Left ventricle myocardium inferior (tissue), 1 donor: ENCODE measurements around the gene APCDD1. TPM values are rescaled to one million over a fixed set of nuclear protein-coding genes. Genes with fewer than 3 reads are reported as not detected.

Experiments
- DNase-seq: peaks from one replicate; pipeline ENCODE4 v3.0.0-alpha.2; 2020
- H3K27ac ChIP-seq: fragments of 200-600 bp; replicated peaks from 2 replicates; pipeline ENCODE4 v1.8.0; 2021
- H3K27me3 ChIP-seq: fragments of 200-600 bp; 2 replicates; pipeline ENCODE4 v1.8.0; 2021; ENCODE audit warnings: low read depth
- H3K36me3 ChIP-seq: fragments of 200-600 bp; 2 replicates; pipeline ENCODE4 v1.8.0; 2021
- H3K4me1 ChIP-seq: fragments of 200-600 bp; 2 replicates; pipeline ENCODE4 v1.8.0; 2021
- H3K4me3 ChIP-seq: fragments of 200-600 bp; 2 replicates; pipeline ENCODE4 v1.8.0; 2021; ENCODE audit warnings: mild to moderate bottlenecking, moderate library complexity
- H3K9me3 ChIP-seq: fragments of 200-600 bp; replicated peaks from 2 replicates; pipeline ENCODE4 v1.8.0; 2021
- intact Hi-C: fragments of 100-400 bp; cut with micrococcal nuclease; formaldehyde crosslinking; loops from one replicate; pipeline ENCODE4 v1.11.0; 2022
- total RNA-seq: library from RNA; stranded (reverse); fragmentation: NEBNext Ultra II Directional; extraction: Animal tissue kit (Norgen Biotek cat#: 25700); gene quantifications from one replicate; pipeline ENCODE4 v1.2.1, GENCODE V29; 2021
- TF ChIP-seq, protein P1 (sequence below): fragments of 200-600 bp; IDR thresholded peaks from 2 replicates; pipeline ENCODE4 v1.8.0; 2021; ENCODE audit warnings: antibody characterized with exemption, mild to moderate bottlenecking, borderline replicate concordance
- donor health status: DM: no; HTN: yes; CAD: no; lungs with severe emphysema.

The APCDD1 gene
- total RNA-seq, 1 donor from 2014 or later = 38.0 TPM

DNA sequence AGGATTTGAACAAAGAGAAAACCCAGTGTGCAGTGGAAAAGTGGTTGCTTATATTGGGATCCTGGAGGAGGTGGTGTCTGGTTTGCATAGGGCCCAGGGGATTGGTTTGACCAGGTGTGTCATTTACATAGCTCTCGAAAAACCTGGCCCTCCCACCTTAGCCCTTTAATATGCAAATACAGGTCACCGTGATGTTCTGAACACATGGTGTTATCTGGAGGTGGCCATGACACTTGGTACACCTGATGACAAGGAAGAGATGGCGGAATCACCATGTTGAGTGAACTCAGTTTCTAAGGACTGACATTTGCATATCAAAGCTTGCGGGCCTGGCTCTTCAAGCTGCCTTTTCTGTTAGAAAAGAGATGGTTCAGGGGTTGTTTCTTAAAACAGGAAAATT, 69.1 kb downstream of the APCDD1 start:
- no peak overlapping the region for H3K4me3 ChIP-seq
- H3K4me1 ChIP-seq = peaks cover 50% of the 10 kb centered on the region
- DNase-seq = no peak
- H3K36me3 ChIP-seq = no peaks in the 10 kb centered on the region
- H3K9me3 ChIP-seq = no peaks in the 10 kb centered on the region
- intact Hi-C loops = no loop called here
- H3K27ac ChIP-seq = no peak overlapping the region
- TF ChIP-seq, protein P1, sequence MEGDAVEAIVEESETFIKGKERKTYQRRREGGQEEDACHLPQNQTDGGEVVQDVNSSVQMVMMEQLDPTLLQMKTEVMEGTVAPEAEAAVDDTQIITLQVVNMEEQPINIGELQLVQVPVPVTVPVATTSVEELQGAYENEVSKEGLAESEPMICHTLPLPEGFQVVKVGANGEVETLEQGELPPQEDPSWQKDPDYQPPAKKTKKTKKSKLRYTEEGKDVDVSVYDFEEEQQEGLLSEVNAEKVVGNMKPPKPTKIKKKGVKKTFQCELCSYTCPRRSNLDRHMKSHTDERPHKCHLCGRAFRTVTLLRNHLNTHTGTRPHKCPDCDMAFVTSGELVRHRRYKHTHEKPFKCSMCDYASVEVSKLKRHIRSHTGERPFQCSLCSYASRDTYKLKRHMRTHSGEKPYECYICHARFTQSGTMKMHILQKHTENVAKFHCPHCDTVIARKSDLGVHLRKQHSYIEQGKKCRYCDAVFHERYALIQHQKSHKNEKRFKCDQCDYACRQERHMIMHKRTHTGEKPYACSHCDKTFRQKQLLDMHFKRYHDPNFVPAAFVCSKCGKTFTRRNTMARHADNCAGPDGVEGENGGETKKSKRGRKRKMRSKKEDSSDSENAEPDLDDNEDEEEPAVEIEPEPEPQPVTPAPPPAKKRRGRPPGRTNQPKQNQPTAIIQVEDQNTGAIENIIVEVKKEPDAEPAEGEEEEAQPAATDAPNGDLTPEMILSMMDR = no peak
- no peaks in the 10 kb centered on the region for H3K27me3 ChIP-seq

DNA sequence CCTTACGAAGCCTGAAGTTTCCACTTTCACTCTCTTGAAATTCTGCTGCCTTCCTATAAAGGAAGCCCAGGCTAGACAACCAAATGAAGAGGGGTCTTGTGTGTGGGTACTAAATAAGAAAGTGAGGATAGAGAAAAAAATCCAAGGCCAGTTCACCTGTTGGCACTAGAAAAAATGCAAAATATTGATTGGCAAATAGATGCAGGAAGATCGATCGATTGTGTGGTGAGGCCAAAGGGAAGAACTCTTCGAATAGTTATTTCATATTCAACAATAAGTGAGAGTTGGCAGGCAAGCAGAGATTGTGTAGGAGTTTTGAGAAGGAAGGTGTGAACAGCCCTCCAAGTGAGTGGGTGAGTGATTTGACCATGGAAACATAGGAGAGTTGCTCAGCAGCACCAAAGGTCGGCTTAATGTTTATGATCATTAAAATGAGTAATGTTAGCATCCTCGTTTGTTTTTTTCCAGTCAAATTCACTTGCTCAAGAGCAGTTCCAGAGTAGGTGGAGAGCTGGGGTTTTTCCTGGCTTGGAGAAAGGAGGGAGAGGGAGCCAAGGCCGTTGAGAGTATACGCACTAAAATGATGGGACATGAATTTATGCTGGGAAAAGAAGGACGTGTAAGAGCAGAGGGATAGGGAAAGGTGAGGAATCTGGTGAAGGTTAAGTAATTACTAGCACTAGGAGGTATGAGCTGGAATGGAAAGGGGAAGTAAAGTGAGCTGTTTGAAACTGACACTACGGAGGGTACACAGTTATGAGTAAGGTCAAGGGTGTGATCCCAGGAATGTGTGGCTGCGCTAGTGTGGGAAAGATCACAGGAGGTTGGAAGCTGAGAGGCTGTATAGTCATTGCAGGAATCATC, 70.3 kb downstream of the APCDD1 start:
- no peak for DNase-seq
- Histone ChIP-seq H3K4me1 (peaks cover 50% of the 10 kb centered on the region), H3K4me3 (peak overlapping the region; percentile 95), H3K9me3 (no peaks in the 10 kb centered on the region), H3K27me3 (no peaks in the 10 kb centered on the region), H3K27ac (peak overlapping the region; percentile 98), H3K36me3 (no peaks in the 10 kb centered on the region)
- intact Hi-C loops = no loop called here
- TF ChIP-seq, protein P1 = no peak

DNA sequence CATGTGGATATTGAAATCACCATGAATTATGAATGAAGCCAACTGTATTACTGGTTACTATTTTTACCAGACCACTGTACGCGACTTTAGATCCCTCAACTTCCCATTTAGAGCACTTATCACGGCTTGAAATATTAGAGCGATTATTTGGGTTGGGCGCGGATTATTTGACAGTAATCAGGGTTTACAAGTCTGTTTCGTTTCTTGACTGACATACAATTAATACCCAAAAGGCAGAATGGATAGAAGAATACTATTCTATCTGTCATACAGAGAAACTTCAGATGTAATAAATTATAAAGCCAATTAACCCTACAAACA, 70.9 kb downstream of the APCDD1 start:
- intact Hi-C loops = no loop called here
- peak overlapping the region; percentile 98 for H3K27ac ChIP-seq
- H3K4me1 ChIP-seq = peaks cover 51% of the 10 kb centered on the region
- TF ChIP-seq, protein P1 = no peak
- H3K36me3 ChIP-seq = no peaks in the 10 kb centered on the region
- no peaks in the 10 kb centered on the region for H3K9me3 ChIP-seq
- no peak for DNase-seq
- peak overlapping the region; percentile 95 for H3K4me3 ChIP-seq
- no peaks in the 10 kb centered on the region for H3K27me3 ChIP-seq

DNA sequence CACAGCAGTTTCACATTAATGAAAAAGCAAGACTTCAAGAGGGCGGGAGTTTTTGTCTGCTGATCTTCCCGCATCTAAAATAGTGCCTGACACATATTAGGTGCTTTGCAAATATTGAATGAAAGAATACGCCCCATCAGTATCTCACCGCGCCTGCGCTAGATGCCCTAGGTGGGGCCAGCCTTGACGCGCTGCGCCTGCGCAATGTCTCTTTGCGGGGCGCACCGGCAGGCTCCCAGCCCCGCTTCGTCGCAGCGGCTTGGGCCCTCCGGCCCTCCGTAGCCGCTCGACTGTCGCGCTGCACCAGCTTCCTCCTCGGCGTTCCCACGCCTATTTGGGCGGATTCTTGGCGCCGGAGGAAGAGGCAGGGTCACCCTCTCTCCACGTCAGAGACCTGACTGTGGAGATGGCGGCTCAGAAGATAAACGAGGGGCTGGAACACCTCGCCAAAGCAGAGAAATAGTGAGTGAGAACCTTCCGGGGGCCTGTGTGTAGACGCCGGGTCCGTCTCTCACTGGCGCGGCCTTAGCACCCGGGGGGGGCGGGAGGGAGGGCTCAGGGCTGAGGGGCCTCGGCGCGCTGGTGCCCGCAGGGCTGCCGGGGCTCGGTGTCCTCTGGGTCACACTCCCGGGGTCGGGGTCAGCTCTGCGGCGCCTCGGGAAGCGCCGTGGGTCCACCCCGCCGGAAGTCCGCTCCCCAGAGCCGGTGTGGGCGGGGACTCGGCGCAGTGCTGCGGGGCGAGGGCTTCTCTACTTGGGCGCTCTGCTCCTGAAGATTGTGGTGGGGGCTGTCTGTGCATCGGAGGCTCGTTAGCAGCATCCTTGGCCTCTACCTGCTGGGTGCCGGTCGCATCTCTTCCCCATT, 71.5 kb downstream of the APCDD1 start, which contains the start of gene NAPG:
Gene NAPG (plus strand): TSS at position 331 of the 864 bp plus-strand sequence. CDS start 76 bp downstream, at position 407.
- peak within 1 kb of the TSS; percentile 98 for H3K27ac ChIP-seq
- H3K9me3 ChIP-seq = no peaks in the 10 kb centered on the region
- intact Hi-C loops = no loop called here
- TF ChIP-seq, protein P1 = no peak
- H3K36me3 ChIP-seq = no peaks in the 10 kb centered on the region
- H3K27me3 ChIP-seq = no peaks in the 10 kb centered on the region
- DNase-seq = peak; percentile 94
- H3K4me1 ChIP-seq = peaks cover 57% of the 10 kb centered on the region
- peak within 1 kb of the TSS; percentile 95 for H3K4me3 ChIP-seq

DNA sequence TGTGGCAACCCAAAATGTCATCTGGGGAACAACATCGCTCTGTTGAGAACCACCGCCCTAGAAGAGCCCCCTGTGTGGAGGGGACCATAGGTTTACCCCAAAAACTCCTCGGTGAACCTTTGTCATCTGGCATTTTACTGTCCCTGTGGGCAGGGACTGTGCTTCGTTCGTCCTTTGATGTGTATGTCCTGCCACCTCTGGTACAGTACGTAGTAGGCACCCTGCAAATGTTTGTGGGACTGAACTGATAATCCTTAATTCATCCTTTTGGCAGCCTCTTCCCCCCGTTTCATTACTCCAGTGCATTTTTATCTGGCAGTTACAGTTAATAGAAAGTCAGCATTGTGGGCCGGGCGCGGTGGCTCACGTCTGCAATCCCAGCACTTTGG, 72.1 kb downstream of the APCDD1 start:
- Histone ChIP-seq H3K27ac (peak overlapping the region; percentile 98), H3K27me3 (no peaks in the 10 kb centered on the region), H3K4me1 (peaks cover 63% of the 10 kb centered on the region), H3K36me3 (no peaks in the 10 kb centered on the region), H3K4me3 (peak overlapping the region; percentile 95), H3K9me3 (no peaks in the 10 kb centered on the region)
- intact Hi-C loops = no loop called here
- DNase-seq = no peak
- TF ChIP-seq, protein P1 = no peak
